RWPE2 (cell line): ENCODE measurements around the gene BSPH1.
"Not testable (repeated sequence)": the region's sequence is repeated elsewhere in the genome, so short reads cannot be mapped to it uniquely, and the experiment has no call there.

ENCODE experiments used
- ATAC-seq: fragments of 200-7000 bp; cut with Tn5 transposase; 3 replicates; pipeline ENCODE4 v1.9.1; 2021; ENCODE audit warnings: low read depth
- DNase-seq: peaks from one replicate; pipeline ENCODE4 v3.0.0-alpha.2; 2020; ENCODE audit warnings: low spot score
- H3K27ac ChIP-seq: fragments of 450-650 bp; 2 replicates; pipeline ENCODE4 v1.5.1; 2017; ENCODE audit warnings: mild to moderate bottlenecking; ENCODE audit not compliant: poor library complexity, severe bottlenecking
- H3K27me3 ChIP-seq: fragments of 250-450 bp; sonication (Bioruptor Pico); 2 replicates; pipeline ENCODE4 v1.5.1; 2021; ENCODE audit warnings: mild to moderate bottlenecking, moderate library complexity; ENCODE audit not compliant: insufficient read depth, poor library complexity, severe bottlenecking
- H3K36me3 ChIP-seq: fragments of 250-450 bp; sonication (Bioruptor Pico); 2 replicates; pipeline ENCODE4 v1.5.1; 2020; ENCODE audit warnings: low read depth, mild to moderate bottlenecking, moderate library complexity
- H3K4me1 ChIP-seq: fragments of 250-450 bp; sonication (Bioruptor Pico); 2 replicates; pipeline ENCODE4 v1.5.1; 2021; ENCODE audit warnings: mild to moderate bottlenecking, moderate library complexity; ENCODE audit not compliant: insufficient read depth, poor library complexity, severe bottlenecking
- H3K4me3 ChIP-seq: fragments of 250-450 bp; sonication (Bioruptor Pico); 2 replicates; pipeline ENCODE4 v1.5.1; 2021; ENCODE audit warnings: mild to moderate bottlenecking, moderate library complexity; ENCODE audit not compliant: severe bottlenecking
- H3K9me3 ChIP-seq: fragments of 250-450 bp; sonication (Bioruptor Pico); 2 replicates; pipeline ENCODE4 v1.5.1; 2021; ENCODE audit warnings: mild to moderate bottlenecking, moderate library complexity; ENCODE audit not compliant: severe bottlenecking
- TF ChIP-seq, protein P1 (sequence below): fragments of 450-650 bp; IDR thresholded peaks from one replicate; pipeline ENCODE4 v1.5.1; 2017; ENCODE audit warnings: mild to moderate bottlenecking, moderate library complexity; ENCODE audit not compliant: poor library complexity, severe bottlenecking

BSPH1 gene

DNA sequence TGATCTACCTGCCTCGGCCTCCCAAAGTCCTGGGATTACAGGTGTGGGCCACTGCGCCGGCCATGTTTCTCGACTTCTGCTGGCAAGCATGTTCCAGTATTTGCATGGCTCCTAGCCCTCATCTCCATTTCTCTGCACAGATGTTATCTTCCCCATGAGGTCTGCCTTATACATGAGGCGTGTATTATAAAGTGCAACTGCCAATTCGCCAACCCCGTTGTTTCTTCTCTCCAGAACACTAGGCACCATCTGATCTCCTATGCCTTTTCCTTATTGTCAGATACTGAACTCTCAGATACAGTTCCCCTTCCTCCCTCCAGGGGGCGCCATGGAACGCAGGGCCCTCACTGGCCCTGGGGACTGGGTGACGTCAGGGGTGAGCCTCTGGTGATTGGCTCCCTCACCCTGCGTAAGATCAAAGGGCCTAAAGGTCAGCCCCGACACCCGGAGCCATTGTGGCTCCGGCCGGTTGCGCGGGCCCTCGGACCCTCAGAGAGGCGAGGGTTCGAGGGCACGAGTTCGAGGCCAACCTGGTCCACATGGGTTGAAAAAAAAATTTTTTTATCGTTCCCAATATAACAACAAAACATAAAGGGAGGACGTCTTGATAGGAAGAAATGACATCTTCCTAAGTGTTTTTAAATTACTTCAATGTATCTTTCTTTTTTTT lies 42.0 kb downstream of the BSPH1 start:
- H3K4me1 ChIP-seq, H3K27ac ChIP-seq, H3K9me3 ChIP-seq, H3K4me3 ChIP-seq, H3K36me3 ChIP-seq, ATAC-seq, H3K27me3 ChIP-seq: not testable (repeated sequence)
- DNase-seq: peak; percentile 81
- TF ChIP-seq, protein P1, sequence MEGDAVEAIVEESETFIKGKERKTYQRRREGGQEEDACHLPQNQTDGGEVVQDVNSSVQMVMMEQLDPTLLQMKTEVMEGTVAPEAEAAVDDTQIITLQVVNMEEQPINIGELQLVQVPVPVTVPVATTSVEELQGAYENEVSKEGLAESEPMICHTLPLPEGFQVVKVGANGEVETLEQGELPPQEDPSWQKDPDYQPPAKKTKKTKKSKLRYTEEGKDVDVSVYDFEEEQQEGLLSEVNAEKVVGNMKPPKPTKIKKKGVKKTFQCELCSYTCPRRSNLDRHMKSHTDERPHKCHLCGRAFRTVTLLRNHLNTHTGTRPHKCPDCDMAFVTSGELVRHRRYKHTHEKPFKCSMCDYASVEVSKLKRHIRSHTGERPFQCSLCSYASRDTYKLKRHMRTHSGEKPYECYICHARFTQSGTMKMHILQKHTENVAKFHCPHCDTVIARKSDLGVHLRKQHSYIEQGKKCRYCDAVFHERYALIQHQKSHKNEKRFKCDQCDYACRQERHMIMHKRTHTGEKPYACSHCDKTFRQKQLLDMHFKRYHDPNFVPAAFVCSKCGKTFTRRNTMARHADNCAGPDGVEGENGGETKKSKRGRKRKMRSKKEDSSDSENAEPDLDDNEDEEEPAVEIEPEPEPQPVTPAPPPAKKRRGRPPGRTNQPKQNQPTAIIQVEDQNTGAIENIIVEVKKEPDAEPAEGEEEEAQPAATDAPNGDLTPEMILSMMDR: peak; percentile 41

DNA sequence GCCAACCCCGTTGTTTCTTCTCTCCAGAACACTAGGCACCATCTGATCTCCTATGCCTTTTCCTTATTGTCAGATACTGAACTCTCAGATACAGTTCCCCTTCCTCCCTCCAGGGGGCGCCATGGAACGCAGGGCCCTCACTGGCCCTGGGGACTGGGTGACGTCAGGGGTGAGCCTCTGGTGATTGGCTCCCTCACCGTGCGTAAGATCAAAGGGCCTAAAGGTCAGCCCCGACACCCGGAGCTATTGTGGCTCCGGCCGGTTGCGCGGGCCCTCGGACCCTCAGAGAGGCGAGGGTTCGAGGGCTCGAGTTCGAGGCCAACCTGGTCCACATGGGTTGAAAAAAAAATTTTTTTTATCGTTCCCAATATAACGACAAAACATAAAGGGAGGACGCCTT lies 63.4 kb downstream of the BSPH1 start:
- not testable (repeated sequence) for ATAC-seq, H3K27me3 ChIP-seq, DNase-seq, H3K4me3 ChIP-seq, H3K9me3 ChIP-seq, H3K4me1 ChIP-seq, H3K36me3 ChIP-seq, H3K27ac ChIP-seq

DNA sequence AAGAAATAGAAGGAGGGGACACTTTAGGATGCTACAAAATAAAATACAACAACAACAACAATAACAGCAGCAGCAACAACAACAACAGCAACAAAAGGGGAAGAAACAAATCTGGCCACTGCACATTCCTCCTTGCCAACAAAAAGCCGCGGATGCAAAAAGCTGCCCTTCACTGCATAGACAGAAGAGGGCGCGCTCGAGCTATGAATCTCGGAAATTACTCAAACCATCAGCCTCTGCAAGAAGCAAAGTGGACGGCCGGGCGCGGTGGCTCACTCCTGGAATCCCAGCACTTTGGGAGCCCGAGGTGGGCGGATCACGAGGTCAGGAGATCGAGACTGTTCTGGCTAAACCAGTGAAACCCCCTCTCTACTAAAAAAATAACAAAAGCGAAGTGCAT lies 71.9 kb downstream of the BSPH1 start:
- H3K27ac ChIP-seq, H3K9me3 ChIP-seq, DNase-seq, H3K36me3 ChIP-seq, H3K4me3 ChIP-seq, H3K4me1 ChIP-seq, ATAC-seq, H3K27me3 ChIP-seq: not testable (repeated sequence)
- TF ChIP-seq, protein P1: peak; percentile 14
